Upper lobe of right lung (tissue), 1 donor: ENCODE results near the gene HMGN3. TPM values are rescaled to one million over a fixed set of nuclear protein-coding genes. Genes with fewer than 3 reads are reported as not detected.
"Not testable (repeated sequence)": the region's sequence is repeated elsewhere in the genome, so short reads cannot be mapped to it uniquely, and the experiment has no call there.

Experiments used
- ATAC-seq: fragments of 200-7000 bp; cut with Tn5 transposase; one replicate; pipeline ENCODE4 v1.9.1; 2020; ENCODE audit warnings: mild to moderate bottlenecking, moderate library complexity
- DNase-seq: peaks from one replicate; pipeline ENCODE4 v3.0.0-alpha.2; 2020
- H3K27ac ChIP-seq: fragments of 200-600 bp; one replicate; pipeline ENCODE4 v1.8.0; 2022
- H3K27me3 ChIP-seq: fragments of 200-600 bp; one replicate; pipeline ENCODE4 v1.8.0; 2022; ENCODE audit warnings: mild to moderate bottlenecking
- H3K36me3 ChIP-seq: fragments of 200-600 bp; one replicate; pipeline ENCODE4 v1.8.0; 2022
- H3K4me1 ChIP-seq: fragments of 200-600 bp; one replicate; pipeline ENCODE4 v1.8.0; 2022
- H3K4me3 ChIP-seq: fragments of 200-600 bp; one replicate; pipeline ENCODE4 v1.8.0; 2022; ENCODE audit warnings: mild to moderate bottlenecking
- H3K9me3 ChIP-seq: fragments of 200-600 bp; one replicate; pipeline ENCODE4 v1.8.0; 2022
- CTCF ChIP-seq: fragments of 200-600 bp; IDR thresholded peaks from one replicate; pipeline ENCODE4 v1.8.0; 2022; ENCODE audit warnings: antibody characterized with exemption
- intact Hi-C: fragments of 100-400 bp; cut with DNase I; formaldehyde crosslinking; loops from one replicate; pipeline ENCODE4 v1.11.0; 2022
- total RNA-seq: library from RNA; stranded (reverse); fragmentation: NEBNext Ultra II Directional; extraction: Animal tissue kit (Norgen Biotek cat#: 25700); gene quantifications from one replicate; pipeline ENCODE4 v1.2.1, GENCODE V29; 2021
- donor health status: DM: no; HTN: yes; CAD: no; lungs with severe emphysema.

HMGN3 gene
- total RNA-seq, 1 donor from 2014 or later, result 69.8 TPM

GRCh38 chr6:79266051-79266450 is 31.6 kb upstream of the HMGN3 start:
- no peaks in the 10 kb centered on the region for H3K36me3 ChIP-seq
- H3K27ac ChIP-seq, result no peak overlapping the region
- ATAC-seq (no peak), DNase-seq (no peak)
- intact Hi-C loops, result no loop called here
- H3K27me3 ChIP-seq, result no peaks in the 10 kb centered on the region
- no peak overlapping the region for H3K4me3 ChIP-seq
- no peak for TF ChIP-seq CTCF
- H3K9me3 ChIP-seq, result no peaks in the 10 kb centered on the region
- H3K4me1 ChIP-seq, result no peaks in the 10 kb centered on the region

DNA sequence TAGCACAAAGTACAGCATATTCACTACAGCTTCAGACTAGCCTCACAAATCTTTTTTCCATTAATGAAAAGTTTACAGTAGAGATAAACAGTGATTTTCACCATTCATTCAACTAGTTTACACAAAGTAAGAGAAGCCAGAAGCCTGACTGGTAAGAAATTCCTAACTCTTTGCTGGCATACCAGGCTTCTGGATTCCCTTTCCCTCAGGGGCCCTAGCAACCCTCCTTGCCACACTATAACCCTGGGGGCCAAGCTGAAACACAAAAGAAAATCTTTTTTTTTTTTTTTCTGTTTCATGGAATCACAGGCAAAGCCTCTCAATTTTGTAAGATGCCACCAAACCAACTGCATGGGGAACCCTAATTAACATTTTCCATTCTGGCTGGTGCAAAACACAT is 28.9 kb upstream of the HMGN3 start:
- Histone ChIP-seq H3K27ac (no peak overlapping the region), H3K36me3 (no peaks in the 10 kb centered on the region), H3K27me3 (no peaks in the 10 kb centered on the region), H3K9me3 (no peaks in the 10 kb centered on the region), H3K4me3 (no peak overlapping the region), H3K4me1 (no peaks in the 10 kb centered on the region)
- no peak for TF ChIP-seq CTCF
- intact Hi-C loops, result no loop called here
- ATAC-seq, result no peak
- no peak for DNase-seq

- no peak overlapping the region for H3K27ac ChIP-seq
- H3K36me3 ChIP-seq, result no peaks in the 10 kb centered on the region
- H3K9me3 ChIP-seq, result no peaks in the 10 kb centered on the region
- no peak for TF ChIP-seq CTCF
- intact Hi-C loops, result no loop called here
- no peaks in the 10 kb centered on the region for H3K4me1 ChIP-seq
- no peak for ATAC-seq
- H3K4me3 ChIP-seq, result no peak overlapping the region
- DNase-seq, result no peak
- no peaks in the 10 kb centered on the region for H3K27me3 ChIP-seq
Measured at GRCh38 chr6:79261666-79262065, 27.2 kb upstream of the HMGN3 start.

DNA sequence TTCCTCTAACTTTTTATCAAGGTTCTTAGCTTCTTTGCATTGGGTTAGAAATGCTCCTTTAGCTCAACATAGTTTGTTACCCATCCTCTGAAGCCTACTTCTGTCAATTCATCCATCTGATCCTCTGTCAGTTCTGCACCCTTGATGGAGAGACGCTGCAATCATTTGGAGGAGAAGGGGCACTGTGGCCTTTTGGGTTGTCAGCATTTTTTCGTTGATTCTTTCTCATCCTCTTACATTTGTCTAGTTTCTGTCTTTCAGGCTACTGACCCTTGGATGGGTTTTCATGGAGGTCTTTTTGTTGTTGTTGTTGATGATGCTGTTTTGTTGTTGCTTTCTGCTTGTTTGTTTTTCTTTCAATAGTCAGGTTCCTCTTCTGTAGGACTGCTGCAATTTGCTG is 26.3 kb upstream of the HMGN3 start:
- no peaks in the 10 kb centered on the region for H3K27me3 ChIP-seq
- TF ChIP-seq CTCF, result no peak
- DNase-seq, result no peak
- no peaks in the 10 kb centered on the region for H3K4me1 ChIP-seq
- H3K9me3 ChIP-seq, result no peaks in the 10 kb centered on the region
- H3K36me3 ChIP-seq, result no peaks in the 10 kb centered on the region
- intact Hi-C loops, result no loop called here
- H3K4me3 ChIP-seq, result no peak overlapping the region
- no peak overlapping the region for H3K27ac ChIP-seq
- no peak for ATAC-seq

GRCh38 chr6:79257381-79258205 is 23.1 kb upstream of the HMGN3 start:
- intact Hi-C loops, result no loop called here
- Histone ChIP-seq H3K27ac (no peak overlapping the region), H3K4me3 (no peak overlapping the region), H3K36me3 (no peaks in the 10 kb centered on the region), H3K4me1 (no peaks in the 10 kb centered on the region), H3K27me3 (no peaks in the 10 kb centered on the region), H3K9me3 (no peaks in the 10 kb centered on the region)
- TF ChIP-seq CTCF, result no peak
- DNase-seq, result no peak
- no peak for ATAC-seq

- H3K27me3 ChIP-seq, intact Hi-C loops, H3K4me1 ChIP-seq, H3K9me3 ChIP-seq, H3K36me3 ChIP-seq, H3K27ac ChIP-seq, ATAC-seq, H3K4me3 ChIP-seq, DNase-seq: not testable (repeated sequence)
Measured at GRCh38 chr6:79256770-79257169, 22.3 kb upstream of the HMGN3 start.

DNA sequence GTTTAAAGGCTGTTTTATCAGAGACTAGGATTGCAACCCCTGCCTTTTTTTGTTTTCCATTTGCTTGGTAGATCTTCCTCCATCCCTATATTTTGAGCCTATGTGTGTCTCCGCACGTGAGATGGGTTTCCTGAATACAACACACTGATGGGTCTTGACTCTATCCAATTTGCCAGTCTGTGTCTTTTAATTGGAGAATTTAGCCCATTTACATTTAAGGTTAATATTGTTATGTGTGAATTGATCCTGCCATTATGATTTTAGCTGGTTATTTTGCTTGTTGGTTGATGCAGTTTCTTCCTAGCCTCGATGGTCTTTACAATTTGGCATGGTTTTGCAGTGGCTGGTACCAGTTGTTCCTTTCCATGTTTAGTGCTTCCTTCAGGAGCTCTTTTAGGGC is 20.6 kb upstream of the HMGN3 start:
- H3K4me3 ChIP-seq, DNase-seq, intact Hi-C loops, H3K36me3 ChIP-seq, H3K27ac ChIP-seq, ATAC-seq, H3K27me3 ChIP-seq, H3K4me1 ChIP-seq, H3K9me3 ChIP-seq: not testable (repeated sequence)
